Brain microvascular endothelial cell (primary cell): ENCODE data around the gene CXCL10.

ENCODE experiments used
- DNase-seq: peaks from one replicate; pipeline ENCODE4 v3.0.0-alpha.2; 2020
- H3K27ac ChIP-seq: fragments of 250-450 bp; sonication (Bioruptor Pico); 2 replicates; pipeline ENCODE4 v1.5.1; 2020; ENCODE audit warnings: mild to moderate bottlenecking, moderate library complexity
- H3K27me3 ChIP-seq: fragments of 250-450 bp; sonication (Bioruptor Pico); replicated peaks from 2 replicates; pipeline ENCODE4 v1.5.1; 2020; ENCODE audit warnings: mild to moderate bottlenecking
- H3K36me3 ChIP-seq: fragments of 250-450 bp; sonication (Bioruptor Pico); replicated peaks from 2 replicates; pipeline ENCODE4 v1.5.1; 2020; ENCODE audit warnings: mild to moderate bottlenecking
- H3K4me3 ChIP-seq: 2 replicates; pipeline ENCODE4 v1.5.1; 2011; ENCODE audit warnings: low read depth, mild to moderate bottlenecking, control low read depth, low read length, moderate library complexity
- CTCF ChIP-seq: IDR thresholded peaks from 2 replicates; pipeline ENCODE4 v1.5.1; 2011; ENCODE audit warnings: low read depth, mild to moderate bottlenecking, moderate library complexity, low read length, control low read depth, inconsistent platforms; ENCODE audit errors: missing control alignments
- in situ Hi-C: cut with HindIII; loops from 2 replicates; pipeline ENCODE4 v1.10.0; 2017; ENCODE audit warnings: low sequenced_read_pairs, low pct_ligation_motif_present

The CXCL10 gene

GRCh38 chr4:76023389-76023788, at the start of gene CXCL10:
Gene CXCL10, minus strand, starts transcription at chr4:76023497. Its CDS starts 66 bp downstream, at chr4:76023431.
- Histone ChIP-seq H3K27ac (no peak within 1 kb of the TSS), H3K36me3 (no peaks in the 10 kb centered on the region), H3K27me3 (peaks cover 4% of the 10 kb centered on the region), H3K4me3 (no peak within 1 kb of the TSS)
- DNase-seq: peak; percentile 9
- in situ Hi-C loops: no loop called here
- TF ChIP-seq CTCF: no peak

- Histone ChIP-seq H3K4me3 (no peak overlapping the region), H3K27ac (no peak overlapping the region), H3K27me3 (no peaks in the 10 kb centered on the region), H3K36me3 (no peaks in the 10 kb centered on the region)
- DNase-seq: no peak
- no peak for TF ChIP-seq CTCF
- in situ Hi-C loops: no loop called here
Measured at GRCh38 chr4:76072760-76073159, 49.5 kb upstream of the CXCL10 start.

GRCh38 chr4:76067652-76068286, 44.5 kb upstream of the CXCL10 start:
- Histone ChIP-seq H3K4me3 (no peak overlapping the region), H3K27ac (no peak overlapping the region), H3K36me3 (no peaks in the 10 kb centered on the region), H3K27me3 (no peaks in the 10 kb centered on the region)
- DNase-seq: peak; percentile 71
- in situ Hi-C loops: no loop called here
- peak; percentile 91 for TF ChIP-seq CTCF

DNA sequence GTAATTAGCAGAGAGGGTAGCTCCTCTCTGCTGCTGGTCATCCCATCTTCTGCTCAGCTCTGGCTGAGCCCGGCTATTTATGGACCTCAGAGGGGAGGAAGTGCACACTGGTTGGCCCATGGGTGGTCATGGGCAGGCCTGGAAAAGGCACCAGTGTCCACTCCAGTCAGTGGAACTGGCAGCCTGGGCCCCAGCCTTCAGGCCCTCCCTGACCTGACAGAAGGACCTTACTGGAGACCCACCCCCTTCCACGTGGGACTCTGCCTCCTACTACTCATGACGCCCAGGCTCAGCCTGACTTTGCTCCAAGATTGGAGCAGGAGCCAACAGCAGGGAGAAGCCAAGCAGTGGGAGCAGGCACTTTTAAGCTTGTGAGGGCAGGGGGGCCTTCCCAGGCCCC, 43.2 kb upstream of the CXCL10 start:
- in situ Hi-C loops: no loop called here
- Histone ChIP-seq H3K27ac (no peak overlapping the region), H3K27me3 (no peaks in the 10 kb centered on the region), H3K4me3 (no peak overlapping the region), H3K36me3 (no peaks in the 10 kb centered on the region)
- DNase-seq: no peak
- TF ChIP-seq CTCF: no peak

DNA sequence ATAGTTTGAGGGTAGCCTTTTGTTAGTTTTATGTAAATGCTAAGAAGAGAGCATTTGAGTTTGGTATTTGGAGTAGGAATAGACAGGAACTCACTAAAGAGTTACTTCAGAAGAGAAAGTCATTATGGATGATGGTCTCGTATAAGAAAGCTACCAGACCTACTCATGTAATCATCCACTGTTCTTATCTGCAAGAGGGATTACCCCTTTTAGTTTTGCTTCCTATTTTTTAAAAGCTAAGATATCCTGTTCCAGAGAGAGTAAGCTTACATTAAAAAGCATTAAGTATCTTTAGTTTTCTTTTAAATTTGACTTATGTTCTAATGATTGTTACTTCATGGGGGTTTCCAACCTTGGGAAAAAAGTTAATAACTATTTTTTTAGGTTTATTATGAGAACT, 38.7 kb upstream of the CXCL10 start:
- DNase-seq: no peak
- Histone ChIP-seq H3K27me3 (peaks cover 20% of the 10 kb centered on the region), H3K36me3 (no peaks in the 10 kb centered on the region), H3K4me3 (no peak overlapping the region), H3K27ac (no peak overlapping the region)
- TF ChIP-seq CTCF: no peak
- in situ Hi-C loops: no loop called here

DNA sequence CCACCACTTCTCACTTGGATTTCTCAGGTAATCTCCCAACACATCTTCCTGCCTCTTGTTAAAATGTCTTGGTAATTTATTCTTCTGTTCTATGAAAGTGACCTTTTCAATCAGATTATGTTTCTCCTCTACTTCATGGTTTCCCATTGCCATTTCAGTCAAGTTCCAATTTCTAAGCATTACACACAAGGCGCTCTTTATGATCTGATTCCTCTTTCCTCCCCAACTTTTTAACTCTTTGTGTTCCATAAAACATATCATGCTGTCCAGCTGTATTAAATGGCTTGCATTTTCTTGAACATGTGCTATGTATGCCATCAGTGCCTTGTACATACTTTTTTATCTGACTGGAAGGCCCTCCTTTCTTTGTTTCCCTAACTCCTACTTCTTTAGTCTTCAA, 38.1 kb upstream of the CXCL10 start:
- no peak for TF ChIP-seq CTCF
- in situ Hi-C loops: no loop called here
- DNase-seq: no peak
- Histone ChIP-seq H3K36me3 (no peaks in the 10 kb centered on the region), H3K4me3 (no peak overlapping the region), H3K27ac (no peak overlapping the region), H3K27me3 (peaks cover 23% of the 10 kb centered on the region)
